Measurements from ENCODE around the gene COPS8.

The COPS8 gene

DNA sequence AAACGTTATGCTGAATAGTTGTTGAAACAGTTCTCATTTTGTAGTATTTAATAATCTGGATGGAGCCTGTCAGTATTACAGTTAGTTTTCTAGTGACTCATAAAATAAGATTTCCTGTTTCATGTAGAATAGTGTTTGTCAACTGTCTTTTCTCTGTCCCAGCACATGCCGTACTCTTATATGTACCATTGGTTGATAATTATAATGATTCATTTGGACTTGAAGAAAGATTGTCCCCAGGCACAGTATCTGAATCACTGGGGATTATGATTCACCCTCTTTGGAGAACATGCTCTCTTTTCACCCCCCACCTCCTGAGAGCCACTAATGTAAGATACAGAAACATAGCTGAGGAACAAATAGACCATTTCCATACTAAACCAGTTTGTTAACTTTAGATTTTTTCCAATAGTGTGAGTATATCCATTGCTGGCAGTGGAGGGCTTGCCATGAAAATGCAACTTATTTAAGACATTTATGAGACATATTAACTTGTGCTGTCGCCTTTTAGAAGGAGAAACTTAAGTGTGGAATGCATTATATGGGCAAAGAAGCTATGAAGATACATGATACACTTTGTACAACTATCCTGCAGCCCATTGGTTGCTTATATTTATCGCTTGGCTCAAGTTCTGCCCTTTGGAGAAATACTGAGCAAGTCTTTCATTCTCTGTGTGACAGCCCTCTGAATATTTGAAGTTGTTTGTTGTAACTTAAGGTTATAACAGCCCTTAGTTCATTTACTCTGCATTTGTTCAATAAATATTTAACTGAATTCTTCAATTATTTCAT, 12.4 kb downstream of the COPS8 start:
- in situ Hi-C loops (cut with HindIII; ENCODE audit: low sequenced_read_pairs): no loop called here

DNA sequence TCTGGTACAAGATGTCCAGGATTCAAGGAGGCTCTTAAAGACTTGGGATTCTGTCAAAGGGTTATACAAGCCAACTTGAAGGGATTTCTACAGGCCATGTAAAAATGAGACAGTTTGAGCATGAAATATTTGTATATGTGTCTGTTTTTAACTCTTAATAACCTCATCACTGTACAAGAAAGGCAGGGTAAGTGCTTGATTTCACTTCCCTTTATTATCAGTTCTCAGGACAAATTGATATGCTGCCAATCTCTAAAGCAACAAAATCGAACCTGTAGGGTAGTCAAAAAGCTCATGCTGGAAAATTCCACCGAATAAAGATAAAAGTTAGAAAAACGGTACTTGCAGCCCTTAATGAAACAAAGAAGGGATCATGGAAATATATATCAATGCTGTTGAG, 14.1 kb downstream of the COPS8 start:
- in situ Hi-C loops (cut with HindIII; ENCODE audit: low sequenced_read_pairs): loop anchor here (25.0 kb wide), 1 partner anchor 312 kb away; the partner anchor contains the start of gene COL6A3

DNA sequence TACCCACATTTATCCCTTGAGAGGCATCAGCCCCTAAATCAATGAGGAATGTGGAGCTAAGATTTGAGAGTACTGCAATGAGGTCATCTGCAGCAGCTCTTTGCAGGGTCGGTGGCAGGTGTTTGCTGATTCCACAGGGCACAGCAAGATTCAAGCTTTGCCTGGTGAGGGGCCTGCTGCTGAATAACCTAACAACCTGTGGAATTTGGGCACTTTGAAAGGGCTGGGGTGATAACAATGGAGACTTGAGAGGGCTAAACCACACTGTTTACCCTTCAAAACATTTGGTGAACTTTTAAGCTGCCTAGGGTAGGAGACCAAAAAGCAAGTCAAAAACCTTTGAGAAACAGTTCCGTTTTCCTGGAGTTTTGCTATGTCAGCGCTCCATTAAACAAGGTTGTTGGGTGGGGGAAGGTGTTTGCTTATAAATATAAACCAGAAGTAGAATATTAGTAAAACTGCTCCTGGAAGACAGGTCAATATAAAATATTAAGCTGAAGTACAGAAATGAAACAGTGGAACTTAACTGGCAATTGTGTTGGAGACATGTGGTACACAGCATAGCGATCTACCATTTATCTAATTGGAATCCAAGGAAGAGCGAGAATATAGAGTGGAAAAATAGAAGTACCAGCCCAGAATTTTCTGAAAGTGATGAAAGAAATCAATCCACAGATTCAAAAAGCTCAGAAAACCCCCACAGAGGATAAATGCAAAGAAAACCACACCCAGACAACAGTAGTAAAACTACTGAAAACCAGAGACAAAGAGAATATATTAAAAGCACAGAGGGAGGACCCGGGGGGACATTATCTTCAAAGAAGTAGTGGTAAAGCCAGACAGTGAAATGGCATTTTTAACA, 15.7 kb downstream of the COPS8 start:
- in situ Hi-C loops (cut with HindIII; ENCODE audit: low sequenced_read_pairs): loop anchor here (25.0 kb wide), 1 partner anchor 311 kb away; the partner anchor contains the start of gene COL6A3

DNA sequence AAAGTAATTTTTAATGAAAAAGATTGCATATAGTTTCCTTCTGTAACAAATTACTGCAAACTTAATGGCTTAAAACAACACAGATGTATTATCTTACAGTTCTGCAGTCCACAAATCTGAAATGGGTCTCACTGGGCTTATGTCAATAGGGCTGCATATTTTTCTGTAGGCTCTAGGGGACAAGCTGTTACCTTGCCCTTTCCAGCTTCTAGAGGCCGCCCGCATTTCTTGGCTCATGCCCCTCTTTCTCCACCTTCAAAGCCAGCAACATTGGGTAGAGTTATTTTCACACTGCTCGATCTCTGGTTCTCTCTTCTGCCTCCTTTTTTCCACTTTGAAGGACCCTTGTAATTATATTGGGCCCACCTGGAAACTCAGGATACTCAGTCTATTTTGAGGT, 16.7 kb downstream of the COPS8 start:
- in situ Hi-C loops (cut with HindIII; ENCODE audit: low sequenced_read_pairs): loop anchor here (25.0 kb wide), 1 partner anchor 310 kb away; the partner anchor contains the start of gene COL6A3

DNA sequence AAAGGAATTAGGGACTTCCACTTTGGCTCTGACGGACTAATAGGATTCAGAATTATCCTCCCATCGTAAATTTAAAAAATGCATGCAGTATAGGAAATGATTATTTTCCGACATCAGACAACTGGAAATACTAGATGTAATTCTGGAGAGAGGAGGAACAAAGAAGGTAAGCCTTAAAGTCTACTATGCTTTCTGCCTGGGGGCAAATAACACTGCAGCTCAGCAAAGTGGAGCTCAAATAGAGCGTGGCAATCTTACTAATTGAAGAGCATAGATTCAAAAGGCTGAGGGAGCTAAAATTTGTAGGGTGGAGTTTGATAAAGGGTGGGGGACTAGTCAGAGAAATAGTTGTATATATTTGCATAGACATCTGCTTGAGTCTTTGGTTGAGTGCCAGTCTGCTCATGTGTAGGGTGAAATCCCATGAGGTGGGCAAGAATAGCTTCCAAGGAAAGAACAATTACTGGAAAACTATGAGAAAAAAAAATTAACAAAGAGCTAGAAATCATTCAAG, 23.8 kb downstream of the COPS8 start:
- in situ Hi-C loops (cut with HindIII; ENCODE audit: low sequenced_read_pairs): loop anchor here (25.0 kb wide), 1 partner anchor 303 kb away; the partner anchor contains the start of gene COL6A3

DNA sequence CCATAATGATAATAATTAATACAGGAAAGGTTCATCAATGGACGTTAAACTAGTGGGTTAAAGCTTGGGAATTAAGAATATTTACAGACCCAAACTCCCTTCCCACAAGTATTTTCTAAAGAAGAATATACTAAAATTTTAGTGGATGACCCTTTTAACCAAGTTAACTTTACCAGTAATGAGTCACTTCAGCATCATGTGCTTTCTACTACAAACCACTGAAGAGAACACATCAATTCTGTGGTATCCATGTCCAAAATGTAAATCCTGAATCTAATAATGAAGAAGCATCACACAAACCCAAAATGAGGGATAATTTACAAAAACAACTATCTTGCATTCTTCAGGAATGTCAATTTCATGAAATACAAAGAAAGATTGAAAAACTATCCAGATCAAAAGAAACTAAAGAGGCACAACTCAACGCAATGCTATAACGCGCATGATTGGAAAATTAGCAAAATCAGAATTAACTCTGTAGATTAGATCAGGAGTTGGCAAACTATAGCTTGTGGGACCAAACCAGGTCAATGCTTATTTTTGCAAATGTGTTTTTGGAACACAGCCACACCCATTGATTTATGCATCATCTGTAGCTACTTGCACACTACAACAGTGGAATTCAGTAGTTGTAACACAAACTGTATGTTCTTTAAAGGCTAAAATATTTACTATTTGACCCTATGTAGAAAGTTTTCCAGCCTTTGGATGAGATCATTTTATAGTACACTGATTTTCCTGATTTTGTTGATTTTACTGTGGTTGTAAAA, 27.5 kb downstream of the COPS8 start:
- in situ Hi-C loops (cut with HindIII; ENCODE audit: low sequenced_read_pairs): loop anchor here (25.0 kb wide), 1 partner anchor 299 kb away; the partner anchor contains the start of gene COL6A3

DNA sequence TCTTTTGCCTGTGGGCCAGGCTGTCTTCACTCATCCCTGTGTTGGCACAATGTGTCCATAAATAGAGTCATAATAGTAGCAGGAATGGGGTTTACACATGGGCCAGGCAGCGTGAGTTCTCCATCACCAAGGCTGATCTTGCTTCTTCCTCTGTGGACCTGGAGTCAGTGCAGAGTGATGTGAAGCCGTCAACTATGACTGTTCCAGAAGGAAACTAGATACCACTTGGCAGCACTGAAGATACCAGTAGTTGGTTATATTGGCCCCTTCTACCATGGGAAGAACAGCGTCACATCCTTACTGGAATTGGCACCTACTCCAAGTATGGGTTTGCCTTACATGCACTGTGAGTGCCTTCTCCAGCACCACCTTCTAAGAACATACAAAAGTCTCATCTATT, 30.2 kb downstream of the COPS8 start:
- in situ Hi-C loops (cut with HindIII; ENCODE audit: low sequenced_read_pairs): loop anchor here (25.0 kb wide), 1 partner anchor 296 kb away; the partner anchor contains the start of gene COL6A3

DNA sequence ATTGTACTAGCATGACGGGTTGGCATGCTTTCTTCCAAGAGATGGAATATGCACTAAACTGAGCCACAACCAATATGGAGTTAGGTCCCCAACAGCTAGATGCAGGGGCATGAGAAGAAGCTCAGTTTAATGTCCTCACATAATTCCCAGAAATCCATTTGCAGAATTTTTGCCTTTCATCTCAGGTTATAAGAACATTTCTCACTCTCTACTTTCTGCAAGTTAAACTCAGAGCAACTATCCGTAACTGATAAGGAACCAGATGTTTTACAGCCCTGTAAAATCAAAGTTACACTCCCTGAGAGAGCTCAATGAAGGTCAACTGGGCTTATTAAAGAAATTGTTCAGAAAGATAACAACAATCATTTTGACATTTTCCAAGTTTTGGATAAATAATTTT, 30.7 kb downstream of the COPS8 start:
- in situ Hi-C loops (cut with HindIII; ENCODE audit: low sequenced_read_pairs): loop anchor here (25.0 kb wide), 1 partner anchor 296 kb away; the partner anchor contains the start of gene COL6A3

DNA sequence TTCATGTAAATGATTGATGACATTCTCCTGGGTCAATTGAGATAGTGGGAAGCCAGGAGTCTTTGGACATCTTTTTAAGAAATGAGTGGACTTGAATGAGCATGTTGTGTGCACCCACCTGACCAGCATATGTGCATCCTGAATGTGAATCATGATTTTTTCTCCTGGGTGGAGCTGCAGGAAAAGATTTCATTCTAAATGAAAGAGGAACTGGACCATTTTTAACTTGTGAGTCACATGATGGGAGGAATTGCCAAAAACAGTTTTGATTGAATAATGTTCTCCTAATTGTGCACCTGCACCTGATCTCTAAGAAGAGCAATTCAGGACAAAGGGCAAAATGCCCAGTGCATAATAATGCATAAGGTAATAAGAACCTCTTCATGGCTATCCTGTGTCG, 32.3 kb downstream of the COPS8 start:
- in situ Hi-C loops (cut with HindIII; ENCODE audit: low sequenced_read_pairs): loop anchor here (25.0 kb wide), 1 partner anchor 294 kb away; the partner anchor contains the start of gene COL6A3

DNA sequence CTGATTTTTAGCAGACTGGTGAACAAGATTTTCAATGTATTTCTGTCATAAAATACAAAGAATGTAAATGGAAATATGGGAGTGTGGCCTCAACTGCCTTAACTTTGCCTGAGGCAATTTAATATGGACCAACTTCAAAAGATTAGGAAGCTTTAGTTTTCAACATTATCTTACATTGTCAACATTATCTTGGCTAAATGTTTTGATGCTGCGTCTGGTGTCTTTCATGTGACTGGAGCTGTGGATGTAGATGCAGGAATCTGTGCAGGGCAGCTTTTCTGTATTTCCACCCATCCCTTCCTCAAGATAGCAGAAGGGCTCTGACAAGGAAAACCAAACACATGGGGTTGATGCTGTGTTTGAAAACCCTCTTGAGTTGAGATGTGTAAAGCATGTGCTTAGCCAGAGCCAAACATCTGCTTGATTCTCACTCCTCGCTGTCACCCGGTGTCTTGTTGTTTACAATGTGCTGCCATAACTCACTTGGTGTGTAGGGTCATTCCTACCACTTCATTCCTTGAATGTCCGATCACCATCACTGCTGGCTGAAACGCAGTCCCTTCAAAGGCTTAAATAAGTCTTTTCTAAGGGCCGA, 33.0 kb downstream of the COPS8 start:
- in situ Hi-C loops (cut with HindIII; ENCODE audit: low sequenced_read_pairs): loop anchor here (25.0 kb wide), 1 partner anchor 294 kb away; the partner anchor contains the start of gene COL6A3

DNA sequence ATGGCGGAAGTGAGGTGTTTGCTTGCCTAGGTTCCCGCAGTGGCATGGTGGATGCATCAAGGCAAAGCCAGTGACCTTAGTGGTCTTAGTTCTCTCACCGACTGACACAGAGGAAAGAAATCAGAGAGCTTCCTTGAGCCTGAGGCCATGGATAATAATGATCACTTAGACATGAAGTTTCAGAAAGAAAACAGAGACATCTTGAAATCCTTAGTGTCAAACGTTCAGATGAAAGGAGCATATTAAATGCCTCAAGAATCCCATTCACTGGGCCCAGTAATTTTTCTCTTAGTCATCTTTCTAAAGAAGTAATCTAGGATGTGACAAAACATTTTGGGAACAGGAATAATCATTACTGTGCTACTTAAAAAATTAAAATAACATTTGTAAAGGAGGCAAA, 35.2 kb downstream of the COPS8 start:
- in situ Hi-C loops (cut with HindIII; ENCODE audit: low sequenced_read_pairs): loop anchor here (25.0 kb wide), 1 partner anchor 291 kb away; the partner anchor contains the start of gene COL6A3

DNA sequence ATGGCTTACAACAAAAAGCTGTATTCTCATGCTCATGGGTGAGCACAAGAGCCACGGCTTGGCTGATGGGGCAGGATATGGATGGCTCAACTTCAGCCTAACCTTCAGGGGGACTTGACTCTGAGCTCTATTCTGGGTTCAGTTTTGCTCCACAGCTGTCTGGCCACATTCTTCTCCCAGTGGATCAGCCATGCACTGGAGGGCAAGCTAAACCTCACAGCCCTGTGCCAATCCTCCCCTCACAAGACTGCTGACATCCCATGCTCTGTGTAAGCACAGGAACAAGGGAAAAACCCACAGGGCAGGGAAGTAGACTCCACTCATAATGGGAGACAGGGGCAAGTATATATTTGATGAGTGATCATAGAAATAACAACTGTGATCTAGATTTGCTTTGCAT, 35.6 kb downstream of the COPS8 start:
- in situ Hi-C loops (cut with HindIII; ENCODE audit: low sequenced_read_pairs): loop anchor here (25.0 kb wide), 1 partner anchor 291 kb away; the partner anchor contains the start of gene COL6A3

DNA sequence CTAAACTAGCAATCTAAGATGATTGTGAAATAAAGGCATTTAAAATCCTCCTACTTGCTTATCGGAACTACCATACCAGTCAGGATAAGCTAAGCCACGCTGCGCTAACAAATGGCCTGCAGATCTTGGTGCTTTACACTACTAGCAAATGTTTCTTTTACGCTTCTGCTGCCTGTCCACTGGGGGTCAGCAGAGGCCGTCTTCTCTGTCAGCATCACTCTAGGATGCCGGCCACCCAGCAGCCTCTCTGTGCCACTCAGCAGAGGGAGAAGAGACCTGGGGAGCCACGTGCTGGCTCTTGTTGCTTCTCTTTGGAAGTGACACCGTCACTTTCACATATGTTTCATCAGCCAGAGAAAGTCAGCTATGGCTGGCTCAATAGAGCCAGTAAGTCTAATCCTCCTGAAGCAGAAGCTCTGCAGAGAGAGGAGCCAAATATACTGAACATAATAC, 36.6 kb downstream of the COPS8 start:
- in situ Hi-C loops (cut with HindIII; ENCODE audit: low sequenced_read_pairs): loop anchor here (25.0 kb wide), 1 partner anchor 290 kb away; the partner anchor contains the start of gene COL6A3

DNA sequence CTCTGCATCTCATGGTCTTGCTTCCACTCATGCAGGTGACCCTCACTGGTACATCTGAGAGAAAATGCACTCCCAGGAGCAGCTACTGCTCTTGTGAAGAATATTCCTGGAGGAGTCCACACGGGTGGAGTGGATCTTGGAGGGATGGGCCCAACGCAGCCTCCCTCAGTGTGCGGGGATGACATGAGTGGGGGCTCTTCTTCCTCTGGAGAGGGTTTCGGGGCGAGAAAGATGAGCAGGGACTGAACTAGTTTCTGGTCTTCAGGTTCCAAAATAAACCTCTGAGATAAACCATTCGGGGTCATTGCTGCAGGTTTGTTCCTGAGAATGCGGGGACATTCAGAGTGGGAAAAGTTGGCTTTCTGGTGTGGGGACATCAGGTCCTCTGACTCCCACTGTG, 39.1 kb downstream of the COPS8 start:
- in situ Hi-C loops (cut with HindIII; ENCODE audit: low sequenced_read_pairs): loop anchor here (25.0 kb wide), 1 partner anchor 287 kb away; the partner anchor contains the start of gene COL6A3

DNA sequence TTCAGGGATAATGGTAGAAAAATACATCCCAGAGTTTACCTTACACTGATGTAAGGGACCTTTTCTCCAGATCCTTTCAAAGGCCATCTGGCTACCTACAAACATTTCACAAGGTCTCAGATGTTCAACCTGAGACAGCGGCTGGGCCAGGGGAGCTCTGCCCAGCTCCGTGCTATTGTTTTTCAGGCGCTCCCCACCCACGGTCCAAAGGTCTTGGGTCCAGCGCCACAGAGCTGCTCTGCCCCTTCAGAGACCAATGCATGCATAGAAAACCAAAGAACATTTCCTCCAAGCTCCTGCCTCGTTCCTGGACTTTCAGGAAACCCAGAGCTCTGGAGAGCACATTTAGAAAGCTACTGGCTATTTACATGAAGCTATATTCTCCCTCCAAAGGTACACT, 40.3 kb downstream of the COPS8 start:
- in situ Hi-C loops (cut with HindIII; ENCODE audit: low sequenced_read_pairs): no loop called here

DNA sequence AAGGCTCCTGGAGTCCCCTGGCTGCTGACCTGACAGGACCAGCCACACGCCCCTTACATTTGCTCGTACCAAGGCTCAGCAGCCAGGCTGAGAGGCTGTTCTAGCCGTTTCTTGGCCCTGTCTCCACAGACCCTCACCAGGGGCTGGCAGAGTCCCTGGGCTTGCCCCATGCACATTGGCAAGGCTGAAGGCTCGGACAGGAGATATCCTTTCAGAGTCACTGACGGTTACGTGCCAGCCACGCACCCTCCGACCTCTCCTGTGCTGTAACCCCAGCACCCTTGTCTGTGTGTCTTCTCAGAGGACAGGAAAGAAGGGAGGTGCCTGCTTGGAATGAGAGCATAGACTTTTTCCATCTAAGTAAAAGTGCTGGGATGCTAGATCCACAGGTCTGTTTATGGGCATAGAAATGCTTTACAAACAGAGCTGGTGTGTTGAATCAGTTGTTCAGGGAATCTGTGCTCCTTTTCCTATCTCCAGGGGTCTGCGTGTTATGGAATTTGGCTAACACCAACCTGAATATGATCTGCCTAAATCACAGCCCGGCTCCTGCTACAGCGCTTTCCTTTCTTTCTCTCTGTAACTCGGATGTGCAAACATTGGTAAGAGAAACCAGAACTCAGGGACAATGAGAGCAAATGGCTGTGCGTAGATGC, 41.0 kb downstream of the COPS8 start:
- in situ Hi-C loops (cut with HindIII; ENCODE audit: low sequenced_read_pairs): no loop called here

DNA sequence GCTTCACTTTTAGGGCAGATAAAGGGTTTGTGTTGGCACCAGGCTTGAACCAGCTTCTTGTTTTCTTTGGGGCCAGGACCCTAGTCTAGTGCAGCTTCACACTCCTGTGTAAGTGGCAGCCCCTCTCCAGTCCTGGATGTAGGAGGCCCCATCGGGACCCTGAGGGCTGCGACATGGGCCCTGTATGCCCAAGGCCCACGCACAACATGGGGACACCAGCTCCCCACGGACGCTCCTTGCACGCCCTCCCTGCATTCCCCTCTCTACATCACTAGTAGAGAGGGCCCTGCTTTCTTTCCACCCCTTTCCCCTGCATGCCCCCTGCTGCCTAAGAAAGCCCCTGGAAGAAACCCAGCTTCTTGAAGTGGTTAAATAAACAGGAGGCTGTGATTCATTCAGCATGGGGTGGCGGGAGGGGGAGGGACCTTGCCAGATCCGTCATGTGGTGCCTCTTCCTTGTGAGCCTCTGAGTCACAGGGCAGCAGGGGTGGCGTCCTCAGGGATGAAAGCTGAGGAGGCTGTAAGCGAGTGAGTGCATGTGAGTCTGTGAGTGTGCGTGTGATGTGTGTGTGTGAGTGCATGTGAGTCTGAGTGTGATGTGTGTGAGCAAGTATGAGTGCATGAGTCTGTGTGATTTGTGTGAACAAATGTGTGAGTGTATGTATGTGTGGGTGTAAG, 42.5 kb downstream of the COPS8 start:
- in situ Hi-C loops (cut with HindIII; ENCODE audit: low sequenced_read_pairs): no loop called here

DNA sequence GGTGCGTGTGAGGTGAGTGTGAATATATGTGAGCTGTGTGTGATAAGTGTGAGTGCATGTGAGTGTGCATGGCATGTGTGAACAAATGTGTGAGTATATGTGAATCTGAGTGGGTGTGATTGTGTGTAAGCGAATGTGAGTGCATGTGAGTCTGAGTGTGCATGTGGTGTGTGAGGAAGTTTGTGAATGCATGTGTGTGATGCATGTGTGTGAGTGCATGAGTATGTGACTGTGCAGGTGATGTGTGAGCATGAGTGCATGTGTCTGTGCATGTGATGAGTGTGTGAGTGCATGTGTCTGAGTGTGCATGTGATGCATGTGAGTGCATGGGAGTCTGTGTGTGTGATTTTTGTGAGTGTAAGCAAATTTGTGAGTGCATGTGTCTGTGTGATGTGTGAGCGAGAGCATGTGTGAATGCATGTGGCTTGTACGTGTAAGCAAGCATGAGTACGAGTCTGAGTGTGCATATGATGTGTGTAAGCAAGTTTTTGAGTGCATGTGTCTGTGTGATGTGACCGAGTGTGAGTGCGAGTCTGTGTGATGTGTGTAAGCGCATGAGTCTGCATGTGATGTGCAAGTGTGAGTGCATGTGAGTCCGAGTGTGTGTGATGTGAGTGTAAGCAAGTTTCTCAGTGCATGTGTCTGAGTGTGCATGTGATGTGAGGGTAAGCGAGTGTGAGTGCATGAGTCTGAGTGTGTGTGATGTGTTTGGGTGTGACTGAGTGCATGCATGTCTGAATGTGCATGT, 43.3 kb downstream of the COPS8 start:
- in situ Hi-C loops (cut with HindIII; ENCODE audit: low sequenced_read_pairs): no loop called here

All from DLD1 (cell line).